Stimulated activated CD8-positive, alpha-beta memory T cell treated with anti-CD3 and anti-CD28 coated beads, Interleukin-2, amount 100 ng/mL, for 1 hour (primary cell): ENCODE measurements around the gene UBE2O.

Experiments used
- DNase-seq, 2 donors: peaks; one replicate each; pipeline ENCODE4 v3.0.0-alpha.2; 2020; ENCODE audit warnings: low read depth in 2 of 2

The UBE2O gene

GRCh38 chr17:76485569-76485968 is 32.6 kb upstream of the UBE2O start:
- DNase-seq, result no peak

GRCh38 chr17:76484228-76484725 is 31.3 kb upstream of the UBE2O start:
- no peak for DNase-seq

- no peak for DNase-seq
Observed at GRCh38 chr17:76481071-76481655, 28.2 kb upstream of the UBE2O start.

- DNase-seq, result no peak
Observed at GRCh38 chr17:76480632-76481031, 27.7 kb upstream of the UBE2O start.

GRCh38 chr17:76479515-76480060 is 26.6 kb upstream of the UBE2O start:
- no peak for DNase-seq

GRCh38 chr17:76478730-76479514 is 26.0 kb upstream of the UBE2O start:
- DNase-seq, result no peak

- no peak for DNase-seq
Observed at GRCh38 chr17:76478097-76478496, 25.1 kb upstream of the UBE2O start.

- no peak for DNase-seq
Observed at GRCh38 chr17:76477576-76477975, 24.6 kb upstream of the UBE2O start.

GRCh38 chr17:76476736-76477135 is 23.8 kb upstream of the UBE2O start:
- DNase-seq, result no peak

GRCh38 chr17:76475302-76475701 is 22.4 kb upstream of the UBE2O start:
- DNase-seq, result no peak

- DNase-seq, result no peak
Observed at GRCh38 chr17:76474894-76475293, 21.9 kb upstream of the UBE2O start.

GRCh38 chr17:76474238-76474637 is 21.3 kb upstream of the UBE2O start:
- no peak for DNase-seq

- no peak for DNase-seq
Observed at GRCh38 chr17:76473541-76473985, 20.6 kb upstream of the UBE2O start.

GRCh38 chr17:76472726-76473125 is 19.8 kb upstream of the UBE2O start:
- no peak for DNase-seq

GRCh38 chr17:76472258-76472645 is 19.3 kb upstream of the UBE2O start:
- no peak for DNase-seq

- no peak for DNase-seq
Observed at GRCh38 chr17:76471498-76472257, 18.7 kb upstream of the UBE2O start.

GRCh38 chr17:76469991-76470739 is 17.2 kb upstream of the UBE2O start:
- DNase-seq, result no peak

- no peak for DNase-seq
Observed at GRCh38 chr17:76469076-76469990, 16.4 kb upstream of the UBE2O start.

GRCh38 chr17:76468634-76469010 is 15.7 kb upstream of the UBE2O start:
- DNase-seq, result no peak

- DNase-seq, result no peak
Observed at GRCh38 chr17:76467809-76468633, 15.1 kb upstream of the UBE2O start.
